ENCODE data around the gene PLEKHH2.
A peak's percentile ranks its signal among the peaks of the same experiment; 100 is the strongest.

The PLEKHH2 gene

DNA sequence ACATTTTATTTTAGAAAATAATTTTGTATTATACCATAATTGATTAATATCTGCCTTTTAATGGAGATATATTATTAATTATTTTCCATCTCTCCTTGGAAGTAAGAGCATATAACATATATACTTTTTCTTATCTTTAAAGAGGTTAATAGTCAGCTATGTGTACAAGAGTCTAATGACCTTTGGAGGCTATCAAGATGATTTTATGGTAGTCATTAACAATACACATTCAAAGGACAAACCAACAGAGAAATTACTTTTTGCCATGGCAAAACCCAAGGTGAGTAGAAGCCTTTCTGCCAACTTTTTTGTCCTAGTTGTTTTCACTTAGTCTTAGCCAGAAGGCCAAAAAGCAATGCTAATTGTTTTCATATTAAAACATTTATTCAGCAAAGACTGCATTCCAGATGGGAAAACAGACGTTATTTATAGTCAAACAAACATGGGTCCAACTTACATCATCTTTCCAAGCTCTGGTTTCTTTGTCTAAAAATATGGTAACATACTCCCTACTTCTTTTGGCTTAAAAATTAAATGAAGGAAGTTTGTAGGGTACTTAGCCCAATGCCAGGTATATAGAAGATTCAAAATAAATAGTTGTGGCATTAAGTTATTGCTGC, 127.1 kb downstream of the PLEKHH2 start:
- no peak for ATAC-seq

DNA sequence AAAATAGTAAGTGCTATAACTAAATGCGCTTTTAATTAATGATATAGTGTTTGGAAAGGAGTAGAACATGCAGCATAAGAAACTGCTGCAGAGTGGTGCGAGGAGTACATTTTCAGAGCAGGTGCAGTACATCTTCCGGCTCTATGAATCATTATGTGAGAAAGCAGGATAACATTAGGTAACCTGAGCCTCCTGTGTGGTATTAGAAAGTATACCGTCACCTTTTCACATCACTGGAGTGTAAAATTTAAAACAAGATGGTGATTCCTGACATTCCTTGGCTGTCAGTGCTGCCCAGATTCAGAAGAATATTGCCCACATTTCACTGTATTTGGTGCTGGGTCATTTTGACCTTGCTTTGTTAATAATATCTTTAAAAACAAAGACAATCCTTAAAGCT, 128.9 kb downstream of the PLEKHH2 start:
- ATAC-seq = no peak

DNA sequence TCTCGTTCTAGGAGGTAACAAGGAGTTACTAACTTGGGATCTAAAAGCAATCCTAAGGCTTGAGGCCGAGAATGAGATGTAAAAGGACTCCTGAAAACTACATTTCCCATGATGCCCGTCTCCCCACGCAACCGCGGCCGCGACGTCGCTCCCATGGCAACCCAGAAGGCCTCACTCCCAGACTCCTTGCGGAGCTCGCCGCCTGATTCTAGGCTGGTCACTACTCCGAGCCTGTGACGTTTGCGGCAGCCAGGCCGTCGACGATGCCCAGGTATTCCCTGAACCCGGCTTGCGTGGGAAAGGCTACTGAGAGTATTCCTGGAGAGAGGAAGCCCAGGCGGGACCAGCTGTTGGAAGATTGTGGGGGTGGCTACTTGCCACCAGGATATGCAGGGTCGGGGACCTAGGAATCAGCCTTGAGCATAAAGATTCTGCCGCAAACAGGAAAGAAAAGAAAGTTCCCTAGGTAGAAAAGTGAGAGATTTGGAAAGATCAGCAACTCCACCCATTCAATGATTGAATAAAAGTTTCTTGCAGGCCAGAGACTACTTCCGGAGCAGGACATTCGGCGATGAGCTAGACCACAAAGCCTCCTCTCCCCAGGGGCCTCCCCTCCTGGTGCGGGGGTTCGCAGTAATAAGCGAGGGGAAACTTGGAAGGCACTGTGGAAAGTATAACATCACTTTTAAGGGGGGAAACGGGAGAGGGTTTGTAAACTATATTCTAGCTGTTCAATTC, 137.0 kb downstream of the PLEKHH2 start, which contains the start of gene DYNC2LI1:
TSS of gene DYNC2LI1 (plus strand) at position 164 of the 738 bp plus-strand sequence. CDS start at position 264, 100 bp downstream.
- peak; percentile 99 for ATAC-seq

DNA sequence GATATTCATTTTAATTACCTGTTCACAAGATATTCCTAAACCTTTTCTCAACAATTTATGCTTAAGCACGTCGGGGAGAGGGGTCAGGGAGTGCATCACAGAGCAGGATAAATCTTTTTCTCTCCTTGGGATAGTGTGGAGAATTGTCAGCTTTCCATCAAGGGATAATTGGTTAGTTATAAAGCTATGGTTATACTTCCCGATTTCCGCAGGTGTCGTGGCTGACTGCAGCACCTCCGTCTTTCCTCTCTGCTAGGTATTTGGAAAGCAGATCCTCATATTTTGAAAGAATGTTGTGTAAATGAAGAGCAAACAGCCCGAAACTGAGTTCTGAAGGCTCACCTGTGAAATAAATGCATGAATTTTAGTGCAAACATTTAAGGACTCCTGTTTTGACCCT, 137.6 kb downstream of the PLEKHH2 start:
- no peak for ATAC-seq

DNA sequence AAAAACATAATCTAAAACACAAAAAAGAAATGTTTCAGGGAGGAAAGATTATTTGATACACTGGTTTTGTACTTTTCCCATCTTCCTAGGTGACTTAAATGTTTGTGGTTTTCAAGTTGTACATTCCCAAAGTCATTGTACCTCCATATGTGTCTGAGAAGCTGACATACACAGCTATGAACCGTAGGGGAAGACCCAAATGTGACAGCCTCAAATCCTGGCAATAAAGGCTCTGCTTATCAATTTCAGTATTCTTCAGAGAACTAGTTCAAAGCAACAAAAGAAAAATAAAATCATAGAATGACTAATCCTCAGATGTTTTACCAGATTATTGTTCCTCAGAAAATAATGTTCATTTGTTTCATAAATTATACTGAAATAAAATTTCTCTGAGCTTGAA, 139.3 kb downstream of the PLEKHH2 start:
- ATAC-seq = no peak

DNA sequence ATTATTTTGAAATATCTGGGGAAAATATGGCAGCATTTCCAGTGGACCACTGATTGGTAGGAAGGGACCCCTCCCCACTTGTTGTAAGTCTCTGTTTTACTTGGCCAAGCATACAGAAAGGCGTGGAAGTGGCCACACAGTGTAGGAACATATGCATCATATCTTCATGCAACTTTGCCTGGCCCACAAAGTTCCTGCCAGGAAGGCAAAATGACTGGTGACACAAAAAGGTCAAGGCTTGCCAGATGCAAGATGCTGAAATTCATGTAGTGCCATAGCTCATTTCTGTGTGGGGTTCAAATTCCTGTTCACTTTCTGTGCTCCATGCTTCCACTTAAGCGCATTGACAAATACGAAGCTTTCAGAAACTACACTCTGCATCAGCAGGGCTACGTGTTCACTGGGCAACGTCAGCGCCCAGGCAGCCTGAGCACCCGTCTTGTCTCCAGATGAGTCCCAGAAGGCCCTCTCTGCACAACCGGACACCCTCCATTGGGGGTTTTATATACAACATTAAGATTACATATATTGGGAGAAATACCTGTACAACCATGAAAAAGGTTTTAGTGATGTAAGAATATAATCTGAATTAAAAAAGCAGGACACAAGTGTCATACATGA, 140.4 kb downstream of the PLEKHH2 start:
- no peak for ATAC-seq

DNA sequence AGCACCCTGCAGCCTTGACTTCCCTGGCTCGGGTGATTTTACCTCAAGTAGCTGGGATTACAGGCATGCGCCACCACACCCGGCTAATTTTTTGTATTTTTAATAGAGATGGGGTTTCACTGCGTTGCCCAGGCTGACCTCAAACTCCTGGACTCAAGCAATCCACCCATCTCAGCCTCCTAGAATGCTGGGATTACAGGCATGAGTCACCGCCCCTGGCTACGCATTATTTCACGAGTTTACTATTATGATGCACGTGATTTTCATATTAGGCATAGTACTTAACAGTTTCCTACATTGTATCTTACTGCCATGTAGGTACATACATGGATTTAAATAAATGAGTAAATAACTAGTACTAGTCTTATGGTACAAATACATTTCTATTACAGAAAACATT, 141.2 kb downstream of the PLEKHH2 start:
- no peak for ATAC-seq

DNA sequence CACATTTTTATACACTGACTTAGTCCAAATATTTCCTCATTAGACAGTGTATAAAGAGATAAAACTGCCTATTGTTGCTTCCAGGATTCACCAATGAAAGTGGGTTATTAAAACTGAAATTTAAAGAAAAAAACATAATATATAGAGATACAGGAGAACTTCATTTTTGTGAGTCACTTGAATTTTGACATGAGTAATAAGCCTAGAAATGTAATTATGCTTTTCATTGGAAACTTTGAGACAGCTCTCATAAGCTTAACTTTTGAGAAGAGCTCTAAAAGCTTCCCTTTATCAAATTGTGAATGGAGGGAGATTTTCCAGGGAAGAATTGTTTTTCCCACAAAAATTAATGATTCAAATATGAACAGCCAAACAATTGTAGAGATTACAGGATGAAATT, 150.8 kb downstream of the PLEKHH2 start:
- peak in 1 of 2 donors; percentile 30 for ATAC-seq

DNA sequence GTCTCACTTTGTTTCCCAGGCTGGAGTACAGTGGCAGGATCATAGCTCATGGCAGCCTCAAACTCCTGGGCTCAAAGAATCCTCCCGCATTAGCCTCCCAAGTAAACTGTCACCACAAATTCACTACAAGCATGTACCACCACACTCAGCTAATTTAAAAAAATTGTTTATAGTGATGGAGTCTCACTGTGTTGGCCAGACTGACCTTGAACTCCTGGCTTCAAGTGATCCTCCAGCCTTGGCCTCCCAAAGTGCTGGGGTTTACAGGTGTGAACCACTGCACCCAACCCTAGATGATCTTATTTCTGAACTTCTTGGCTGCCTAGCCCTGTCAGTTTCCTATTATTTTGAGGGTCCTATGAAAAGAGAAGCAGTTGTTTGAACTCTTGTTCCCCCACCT, 151.6 kb downstream of the PLEKHH2 start:
- no peak for ATAC-seq

DNA sequence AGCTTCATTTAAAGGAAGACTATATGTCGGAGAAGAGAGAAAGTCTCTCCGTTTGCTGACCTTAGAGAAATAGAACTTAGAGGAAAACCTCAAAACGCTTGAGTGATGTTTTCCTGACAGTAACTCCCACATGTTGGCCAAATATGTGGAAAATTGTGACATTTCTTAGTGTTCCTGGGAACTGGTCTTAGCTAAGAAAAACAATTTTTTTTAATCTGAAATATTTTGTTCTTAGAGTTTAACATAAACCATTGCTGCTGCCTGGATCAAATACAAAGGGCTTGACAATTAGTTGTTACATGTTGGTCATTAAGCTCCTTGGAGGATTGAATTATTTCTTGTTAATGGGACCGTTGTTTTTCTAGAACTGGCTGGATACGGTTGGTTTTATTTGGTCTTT, 153.1 kb downstream of the PLEKHH2 start:
- ATAC-seq = no peak

DNA sequence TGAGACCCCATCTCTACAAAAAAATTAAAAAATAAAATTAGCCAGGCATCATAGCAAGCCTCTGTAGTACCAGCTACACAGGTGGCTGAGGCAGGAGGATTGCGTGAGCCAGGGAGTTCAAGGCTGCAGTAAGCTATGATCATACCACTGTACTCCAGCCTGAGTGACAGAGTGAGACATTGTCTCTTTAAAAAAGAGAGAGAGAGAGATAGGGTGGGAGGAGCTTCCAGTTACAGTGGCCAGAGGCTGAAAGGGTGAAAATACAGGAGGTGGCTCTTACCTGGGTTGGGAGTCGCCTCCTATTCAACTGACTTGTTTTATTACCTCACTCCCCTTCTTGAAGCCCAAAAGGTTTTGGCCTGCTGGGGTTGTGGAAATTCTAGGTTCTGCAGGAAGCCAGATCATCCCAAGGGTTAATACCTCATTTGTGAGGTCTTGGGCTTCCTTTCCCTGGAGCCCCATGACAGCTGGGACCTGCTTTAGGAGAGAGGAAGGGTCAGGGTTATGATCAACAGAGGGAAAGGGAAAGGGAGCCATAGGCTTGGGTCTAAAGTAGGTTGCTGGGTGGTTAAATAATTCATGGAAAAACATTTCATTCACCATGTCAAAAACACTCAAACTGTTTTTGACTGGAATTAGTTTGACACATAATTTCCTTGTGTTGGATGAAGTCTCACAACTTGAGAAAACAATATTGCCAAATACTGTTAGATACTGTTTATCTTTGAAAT, 154.1 kb downstream of the PLEKHH2 start:
- no peak for ATAC-seq

DNA sequence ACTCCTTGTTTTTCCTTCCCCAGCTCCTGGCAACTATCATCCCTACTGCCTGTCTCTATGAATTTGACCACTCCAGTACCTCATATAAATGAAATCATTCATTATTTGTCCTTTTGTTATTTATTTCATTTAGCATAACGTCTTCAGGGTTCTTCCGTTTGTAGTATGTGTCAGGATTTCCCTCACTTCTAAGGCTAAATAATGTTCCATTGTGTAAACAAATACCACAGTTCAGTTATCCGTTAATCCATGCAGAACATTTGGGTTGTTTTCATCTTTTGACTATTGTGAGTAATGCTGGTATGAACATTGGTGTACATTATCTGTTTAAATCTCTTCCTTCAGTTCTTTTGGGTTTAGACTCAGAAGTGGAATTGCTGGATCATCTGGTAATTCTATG, 155.6 kb downstream of the PLEKHH2 start:
- ATAC-seq = no peak

DNA sequence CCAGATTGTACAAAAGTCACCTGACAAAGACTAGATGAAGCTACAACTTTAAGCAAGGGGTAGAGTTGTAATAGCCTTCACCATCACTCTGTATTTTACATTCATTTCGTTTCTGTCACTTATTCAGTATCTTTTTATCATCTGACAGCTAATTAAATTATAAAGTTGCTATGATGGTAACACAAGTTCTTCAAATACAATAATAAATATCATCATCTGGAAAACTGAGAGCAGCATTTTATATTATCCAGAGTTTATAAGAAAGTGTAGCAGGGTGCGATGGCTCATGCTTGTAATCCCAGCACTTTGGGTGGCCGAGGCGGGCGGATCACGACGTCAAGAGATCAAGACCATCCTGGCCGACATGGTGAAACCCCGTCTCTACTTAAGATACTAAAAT, 157.9 kb downstream of the PLEKHH2 start:
- no peak for ATAC-seq

DNA sequence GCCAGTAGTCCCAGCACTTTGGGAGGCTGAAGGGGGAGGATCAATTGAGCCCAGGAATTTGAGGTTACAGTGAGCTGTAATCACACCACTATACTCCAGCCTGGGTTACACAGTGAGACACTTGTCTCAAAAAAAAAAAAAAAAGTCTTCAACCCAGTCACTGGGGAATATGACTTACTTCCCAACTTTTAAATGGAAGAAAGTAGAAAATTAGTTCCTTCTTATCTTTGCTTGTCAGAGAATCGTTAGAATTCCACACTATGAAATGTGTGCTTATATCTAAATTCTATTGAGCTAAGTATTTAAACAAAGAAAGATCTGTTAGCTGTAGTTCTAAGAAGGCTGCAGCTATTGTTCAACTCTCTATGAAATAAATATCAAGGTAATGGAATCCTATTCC, 159.1 kb downstream of the PLEKHH2 start:
- ATAC-seq = no peak

DNA sequence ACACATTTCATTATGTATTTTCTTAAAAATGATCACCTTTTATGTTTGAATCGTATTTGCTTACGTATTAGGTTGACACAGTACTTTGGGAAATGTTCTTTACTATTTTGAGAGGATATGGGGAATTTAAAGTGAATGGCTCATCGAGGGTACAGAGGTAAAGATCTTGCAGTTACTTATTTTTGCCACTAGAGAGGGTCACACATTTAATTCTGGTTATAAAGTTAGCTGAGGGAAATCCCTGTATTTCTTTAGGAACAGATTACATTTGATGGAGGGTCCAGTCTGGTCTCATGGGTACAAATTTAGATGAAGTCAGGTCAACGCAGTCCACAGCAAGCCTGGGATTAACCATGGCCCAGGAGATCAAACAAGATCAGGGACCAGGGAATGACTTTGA, 161.2 kb downstream of the PLEKHH2 start:
- ATAC-seq = no peak

DNA sequence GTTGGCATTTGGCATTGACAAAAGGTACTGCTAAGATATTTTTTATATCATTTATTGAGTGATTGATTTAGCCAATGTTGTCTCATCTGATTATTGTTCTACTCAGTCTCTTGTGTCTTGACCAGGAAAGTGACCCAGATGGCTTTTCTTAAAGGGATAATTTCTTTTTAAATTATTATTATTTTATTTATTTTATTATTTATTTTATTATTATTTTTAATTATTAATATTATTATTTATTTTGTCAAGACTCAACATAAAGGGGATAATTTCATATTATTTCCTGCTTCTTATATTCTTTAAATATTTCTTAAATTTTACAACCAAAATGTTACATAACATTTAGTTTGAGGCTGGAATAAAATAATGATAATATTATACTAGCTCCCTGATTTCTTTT, 163.8 kb downstream of the PLEKHH2 start:
- no peak for ATAC-seq

DNA sequence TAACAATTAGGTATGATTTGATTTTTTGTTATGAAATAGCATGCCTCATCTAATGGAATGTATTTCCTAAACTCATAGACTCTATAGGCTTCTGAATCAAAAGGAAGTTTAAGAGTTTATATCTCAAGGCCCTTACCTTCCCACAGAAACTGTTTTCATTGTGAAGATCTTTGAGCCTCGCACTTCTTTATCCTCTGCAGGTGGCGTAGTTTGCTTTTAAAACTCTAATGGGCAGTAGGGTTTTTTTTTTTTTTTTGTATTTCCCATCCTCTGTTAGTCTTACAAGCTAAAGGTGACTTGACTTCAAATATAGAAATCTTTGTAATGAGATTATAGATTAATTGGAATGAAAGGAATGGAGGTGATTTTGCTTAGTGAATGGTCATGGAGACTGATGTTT, 165.1 kb downstream of the PLEKHH2 start:
- no peak for ATAC-seq

DNA sequence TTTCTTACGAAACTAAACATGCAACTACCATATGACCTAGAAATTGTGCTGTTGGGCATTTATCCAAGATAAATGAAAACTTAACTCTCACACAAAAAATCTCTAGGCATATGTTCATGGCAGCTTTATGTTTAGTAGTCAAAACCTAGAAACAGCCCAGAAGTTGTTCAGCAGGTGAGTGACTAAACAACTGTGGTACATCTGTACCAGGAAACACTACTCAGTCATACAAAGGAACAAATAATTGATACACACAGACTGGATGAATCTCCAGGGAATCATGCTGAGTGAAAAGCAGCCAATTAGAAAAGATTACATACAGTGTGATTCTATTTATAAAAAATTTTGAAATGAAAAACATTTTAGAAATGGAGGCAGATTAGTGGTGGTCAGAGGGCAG, 166.1 kb downstream of the PLEKHH2 start:
- no peak for ATAC-seq

DNA sequence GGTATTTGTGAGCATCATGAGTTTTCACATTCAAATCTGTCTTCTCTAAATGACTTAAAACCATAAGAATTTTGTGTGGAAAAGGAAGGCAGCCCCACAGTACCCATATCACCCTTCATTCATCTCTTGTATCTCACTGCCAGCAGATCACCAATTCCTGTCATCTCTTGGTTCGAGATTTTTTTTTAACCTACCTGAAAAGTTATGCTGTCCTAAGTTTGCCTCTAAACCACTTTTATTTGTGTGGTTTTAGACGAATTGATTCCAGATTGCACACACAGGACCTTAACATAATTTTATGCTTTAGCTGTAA, 169.6 kb downstream of the PLEKHH2 start:
- ATAC-seq = no peak

DNA sequence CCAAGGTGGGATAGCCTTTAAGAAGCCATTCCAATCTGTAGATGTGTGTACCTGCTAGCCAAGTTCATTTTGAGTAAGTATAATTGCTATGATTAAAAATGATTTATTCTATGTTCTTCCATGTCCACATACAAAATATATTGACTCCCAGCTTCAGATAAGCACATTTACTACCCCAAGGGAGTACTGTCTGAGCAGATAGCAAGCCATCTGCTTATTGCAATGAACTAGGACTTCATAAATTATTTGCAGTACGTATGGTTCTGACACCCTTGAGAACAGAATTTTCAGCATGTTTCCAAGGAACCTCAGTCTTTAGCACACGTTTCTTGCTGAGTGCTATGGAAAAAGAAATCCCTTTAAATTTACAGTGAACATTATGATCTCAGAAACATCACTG, 173.4 kb downstream of the PLEKHH2 start:
- ATAC-seq = no peak

DNA sequence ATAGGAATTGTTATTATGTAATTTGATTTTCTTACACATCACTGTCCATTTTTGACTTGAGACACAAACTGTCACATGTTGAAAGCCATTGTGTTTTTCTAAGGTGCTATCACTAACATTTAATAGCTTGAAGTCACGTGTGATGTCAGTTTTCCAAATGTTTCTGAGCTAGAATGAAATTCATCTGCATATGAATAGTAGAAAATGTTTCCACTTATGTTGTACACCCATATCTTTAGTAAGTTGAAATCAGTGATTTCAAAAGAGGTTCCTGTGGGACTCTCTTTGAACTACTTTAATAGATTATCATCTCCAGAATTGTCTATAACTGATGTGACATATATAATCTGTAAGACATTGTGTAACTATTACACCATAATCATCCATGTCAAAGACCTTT, 173.8 kb downstream of the PLEKHH2 start:
- ATAC-seq = no peak

DNA sequence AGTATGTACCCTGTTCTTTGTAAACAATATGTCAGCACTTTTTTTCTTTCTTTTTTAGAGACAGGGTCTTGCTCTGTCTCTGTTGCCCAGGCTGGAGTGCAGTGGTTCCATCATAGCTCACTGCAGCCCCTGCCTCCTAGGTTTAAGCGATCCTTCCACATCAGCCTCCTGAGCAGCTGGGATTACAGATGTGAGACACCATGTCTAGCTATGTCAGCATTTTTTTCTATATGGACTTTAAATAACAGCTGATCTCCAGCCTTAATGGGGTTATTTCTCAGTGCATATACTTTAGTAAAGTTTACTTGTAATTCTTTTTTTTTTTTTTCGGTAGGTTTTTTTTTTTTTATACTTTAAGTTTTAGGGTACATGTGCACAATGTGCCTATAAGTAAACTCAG, 174.9 kb downstream of the PLEKHH2 start:
- no peak for ATAC-seq

DNA sequence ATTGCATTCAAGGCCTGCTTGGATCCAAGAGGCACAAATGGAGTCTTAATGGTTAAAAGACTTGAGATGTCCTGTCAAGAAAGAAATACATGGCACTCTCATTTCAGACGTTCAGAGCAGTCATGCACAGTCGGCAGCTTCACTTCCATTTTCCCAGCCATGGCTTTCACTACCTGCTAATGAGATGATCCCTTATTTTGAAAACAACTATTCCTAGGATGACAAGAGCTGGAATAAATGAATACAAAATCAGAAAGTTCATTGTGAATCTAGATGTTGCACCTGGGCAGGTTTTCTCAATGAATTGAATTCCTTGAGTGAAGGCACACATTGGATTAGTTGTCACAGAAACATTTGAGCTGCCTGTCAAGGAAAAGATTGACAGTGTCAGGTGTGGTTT, 175.9 kb downstream of the PLEKHH2 start:
- no peak for ATAC-seq

DNA sequence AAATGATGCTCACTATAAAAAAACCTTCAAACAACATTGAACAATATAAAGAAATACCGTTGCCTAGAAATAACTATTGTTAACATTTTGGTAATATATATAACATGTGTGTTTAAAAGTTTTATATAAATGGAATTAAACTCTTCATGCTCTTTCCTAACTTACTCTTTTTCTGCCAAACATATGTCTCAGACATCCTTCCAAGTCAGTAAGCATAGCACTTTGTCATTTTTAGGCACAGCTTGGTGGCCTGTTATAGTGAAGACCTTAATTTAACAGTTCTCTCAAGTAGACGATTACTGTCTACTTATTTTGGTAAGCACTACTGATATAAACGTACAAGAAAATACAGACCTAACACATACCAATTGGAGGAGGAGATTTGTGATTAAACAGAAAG, 177.7 kb downstream of the PLEKHH2 start:
- no peak for ATAC-seq
